Cardiac muscle cell (in vitro differentiated cells and primary cell): ENCODE data around the gene SETBP1. TPM values are rescaled to one million over a fixed set of nuclear protein-coding genes. Genes with fewer than 3 reads are reported as not detected.

ENCODE experiments used
- DNase-seq, 2 donors: peaks; one replicate each; pipeline versions ENCODE4 v3.0.0 to v3.0.0-alpha.2; 2010 to 2017; ENCODE audit warnings: low read depth in 1 of 2, low spot score in 1 of 2
- H3K27ac ChIP-seq: fragments of 200-600 bp; sonication (generic); 2 replicates; pipeline ENCODE4 v1.5.1; 2016
- H3K27me3 ChIP-seq: fragments of 200-600 bp; sonication (generic); 2 replicates; pipeline ENCODE4 v1.6.0; 2016; ENCODE audit warnings: control low read depth
- H3K36me3 ChIP-seq: fragments of 200-600 bp; sonication (generic); 2 replicates; pipeline ENCODE4 v1.5.1; 2016; ENCODE audit warnings: control low read depth
- H3K4me1 ChIP-seq: fragments of 200-600 bp; sonication (generic); 2 replicates; pipeline ENCODE4 v1.8.1; 2017; ENCODE audit warnings: low read depth, mild to moderate bottlenecking, mixed run types
- H3K4me3 ChIP-seq: fragments of 200-600 bp; sonication (generic); 2 replicates; pipeline ENCODE4 v1.5.1; 2016; ENCODE audit warnings: mild to moderate bottlenecking
- H3K9me3 ChIP-seq: fragments of 200-600 bp; sonication (generic); 2 replicates; pipeline ENCODE4 v1.5.1; 2017; ENCODE audit warnings: low read depth, mild to moderate bottlenecking, control low read depth
- CTCF ChIP-seq: IDR thresholded peaks from 2 replicates; pipeline ENCODE4 v1.5.1; 2012; ENCODE audit warnings: low read depth, mild to moderate bottlenecking, low read length
- polyA plus RNA-seq: library from polyadenylated mRNA; unstranded; fragments of >200 nt; fragmentation: Nextera tagmentation; extraction: Ambion mirVana; gene quantifications from 2 replicates; pipeline ENCODE4 v1.2.1, GENCODE V29; 2016
- total RNA-seq: library from RNA; depleted of rRNA; stranded (reverse); fragments of >200 nt; gene quantifications from 2 replicates; pipeline ENCODE4 v1.2.3, GENCODE V29; 2016

SETBP1 gene
- total and polyA plus RNA-seq, 2 experiments from 2014 or later = 6.3 to 30.6 TPM

- Histone ChIP-seq H3K27me3 (no peaks in the 10 kb centered on the region), H3K4me3 (no peak overlapping the region), H3K4me1 (peaks cover 31% of the 10 kb centered on the region), H3K9me3 (no peaks in the 10 kb centered on the region), H3K27ac (no peak overlapping the region), H3K36me3 (no peaks in the 10 kb centered on the region)
- TF ChIP-seq CTCF = no peak
- DNase-seq = no peak
Measured at GRCh38 chr18:44698518-44698917, 17.8 kb downstream of the SETBP1 start.

- no peak for TF ChIP-seq CTCF
- no peak for DNase-seq
- H3K27me3 ChIP-seq = no peaks in the 10 kb centered on the region
- H3K4me1 ChIP-seq = peaks cover 31% of the 10 kb centered on the region
- no peak overlapping the region for H3K4me3 ChIP-seq
- H3K36me3 ChIP-seq = no peaks in the 10 kb centered on the region
- H3K9me3 ChIP-seq = no peaks in the 10 kb centered on the region
- peak overlapping the region; percentile 43 for H3K27ac ChIP-seq
Measured at GRCh38 chr18:44699572-44700261, 19.0 kb downstream of the SETBP1 start.

GRCh38 chr18:44700652-44701051, 20.0 kb downstream of the SETBP1 start:
- Histone ChIP-seq H3K4me1 (peaks cover 32% of the 10 kb centered on the region), H3K36me3 (no peaks in the 10 kb centered on the region), H3K27me3 (no peaks in the 10 kb centered on the region), H3K27ac (peak overlapping the region; percentile 53), H3K9me3 (no peaks in the 10 kb centered on the region), H3K4me3 (no peak overlapping the region)
- TF ChIP-seq CTCF = no peak
- DNase-seq = peak; percentile 44 to 61

- Histone ChIP-seq H3K27me3 (no peaks in the 10 kb centered on the region), H3K27ac (peak overlapping the region; percentile 53), H3K9me3 (no peaks in the 10 kb centered on the region), H3K36me3 (no peaks in the 10 kb centered on the region), H3K4me1 (peaks cover 30% of the 10 kb centered on the region), H3K4me3 (no peak overlapping the region)
- no peak for TF ChIP-seq CTCF
- no peak for DNase-seq
Measured at GRCh38 chr18:44701227-44701626, 20.5 kb downstream of the SETBP1 start.

- no peaks in the 10 kb centered on the region for H3K27me3 ChIP-seq
- H3K9me3 ChIP-seq = no peaks in the 10 kb centered on the region
- H3K4me1 ChIP-seq = peaks cover 19% of the 10 kb centered on the region
- no peak overlapping the region for H3K27ac ChIP-seq
- H3K4me3 ChIP-seq = no peak overlapping the region
- no peak for DNase-seq
- no peaks in the 10 kb centered on the region for H3K36me3 ChIP-seq
- no peak for TF ChIP-seq CTCF
Measured at GRCh38 chr18:44702594-44702993, 21.9 kb downstream of the SETBP1 start.
